GM10266 (cell line): ENCODE data around the gene SLIT1.

Source experiments
- DNase-seq: peaks from one replicate; pipeline ENCODE4 v3.0.0; 2012; ENCODE audit errors: extremely low spot score
- TF ChIP-seq, protein P1 (sequence below): IDR thresholded peaks from 2 replicates; pipeline ENCODE4 v1.5.1; 2012; ENCODE audit warnings: mild to moderate bottlenecking, low read depth; ENCODE audit not compliant: control insufficient read depth, insufficient read depth; ENCODE audit errors: missing control alignments

SLIT1 gene

GRCh38 chr10:97072851-97073665 is 112.7 kb downstream of the SLIT1 start:
- TF ChIP-seq, protein P1, sequence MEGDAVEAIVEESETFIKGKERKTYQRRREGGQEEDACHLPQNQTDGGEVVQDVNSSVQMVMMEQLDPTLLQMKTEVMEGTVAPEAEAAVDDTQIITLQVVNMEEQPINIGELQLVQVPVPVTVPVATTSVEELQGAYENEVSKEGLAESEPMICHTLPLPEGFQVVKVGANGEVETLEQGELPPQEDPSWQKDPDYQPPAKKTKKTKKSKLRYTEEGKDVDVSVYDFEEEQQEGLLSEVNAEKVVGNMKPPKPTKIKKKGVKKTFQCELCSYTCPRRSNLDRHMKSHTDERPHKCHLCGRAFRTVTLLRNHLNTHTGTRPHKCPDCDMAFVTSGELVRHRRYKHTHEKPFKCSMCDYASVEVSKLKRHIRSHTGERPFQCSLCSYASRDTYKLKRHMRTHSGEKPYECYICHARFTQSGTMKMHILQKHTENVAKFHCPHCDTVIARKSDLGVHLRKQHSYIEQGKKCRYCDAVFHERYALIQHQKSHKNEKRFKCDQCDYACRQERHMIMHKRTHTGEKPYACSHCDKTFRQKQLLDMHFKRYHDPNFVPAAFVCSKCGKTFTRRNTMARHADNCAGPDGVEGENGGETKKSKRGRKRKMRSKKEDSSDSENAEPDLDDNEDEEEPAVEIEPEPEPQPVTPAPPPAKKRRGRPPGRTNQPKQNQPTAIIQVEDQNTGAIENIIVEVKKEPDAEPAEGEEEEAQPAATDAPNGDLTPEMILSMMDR: peak; percentile 93
- peak; percentile 81 for DNase-seq

GRCh38 chr10:97071496-97071895 is 114.3 kb downstream of the SLIT1 start:
- TF ChIP-seq, protein P1: no peak
- no peak for DNase-seq

DNA sequence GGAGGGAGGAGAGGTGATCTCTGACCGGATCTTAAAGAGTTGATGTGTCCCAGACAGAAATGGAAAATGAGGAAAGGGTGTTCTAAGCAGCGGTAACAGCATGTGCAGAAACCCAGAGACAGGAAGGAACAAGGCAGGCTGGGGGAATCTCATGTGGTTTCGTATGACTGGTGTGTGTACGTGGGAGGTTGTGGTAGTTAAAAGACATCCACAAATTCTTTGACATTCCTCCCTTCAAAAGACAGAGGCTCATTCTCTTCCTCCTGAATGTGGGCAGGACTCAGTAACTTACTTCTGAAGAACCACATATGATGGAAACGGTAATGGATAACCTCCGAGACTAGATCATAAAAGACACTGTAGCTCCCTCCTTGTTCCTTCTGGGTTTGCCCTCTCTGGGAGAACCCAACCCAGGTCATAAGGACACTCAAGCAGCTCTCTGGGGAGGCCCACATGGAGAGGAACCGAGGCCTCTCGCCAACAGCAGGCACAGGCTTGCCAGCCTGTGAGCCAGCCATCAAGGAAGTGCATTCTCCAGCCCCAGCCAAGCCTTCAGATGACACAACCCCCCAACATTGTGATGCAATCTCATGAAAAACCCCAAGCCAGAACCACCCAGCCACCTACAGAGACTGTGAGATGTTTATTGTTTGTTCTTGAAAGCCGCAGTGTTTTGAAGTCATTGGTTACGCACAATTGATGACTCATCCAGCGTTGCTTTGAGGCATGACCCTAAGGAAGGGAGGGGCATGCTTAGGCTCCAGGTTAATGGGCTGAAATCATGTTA is 116.0 kb downstream of the SLIT1 start:
- TF ChIP-seq, protein P1: no peak
- no peak for DNase-seq

GRCh38 chr10:97069026-97069425 is 116.7 kb downstream of the SLIT1 start:
- DNase-seq: no peak
- TF ChIP-seq, protein P1: no peak

GRCh38 chr10:97067716-97068391 is 117.9 kb downstream of the SLIT1 start:
- TF ChIP-seq, protein P1: peak; percentile 8
- DNase-seq: no peak

DNA sequence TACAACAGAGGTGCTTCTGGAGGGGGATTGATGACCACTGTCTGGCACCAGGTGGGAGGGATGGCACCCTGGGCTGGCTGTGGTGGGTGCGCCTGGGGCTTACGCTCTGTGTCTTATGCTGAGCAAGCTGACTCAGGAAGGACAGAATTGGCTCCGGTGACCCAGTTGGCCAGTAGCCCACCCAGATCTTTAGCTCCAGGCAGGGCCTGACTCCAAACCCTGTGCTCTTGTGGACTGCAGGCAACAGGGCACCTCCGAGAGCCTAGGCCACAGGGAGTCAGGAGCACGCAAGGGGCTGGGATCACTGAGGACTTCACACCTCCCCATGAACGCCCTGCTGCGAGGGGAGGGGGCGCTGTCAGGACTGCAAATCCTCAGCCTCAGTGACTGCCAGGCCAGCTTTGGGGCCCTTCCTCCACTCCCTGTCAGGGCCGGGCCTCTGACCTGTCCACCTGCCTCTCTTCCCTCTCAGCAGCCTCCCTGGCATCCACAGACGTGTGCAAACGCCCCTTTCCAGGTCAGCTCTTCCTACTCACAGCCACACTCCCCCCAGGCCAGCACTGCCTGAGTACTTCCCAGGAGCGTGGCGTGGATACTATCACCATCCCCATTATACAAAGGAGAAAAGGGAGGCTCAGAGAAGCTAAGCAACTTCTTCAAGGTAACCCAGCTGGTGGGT is 118.7 kb downstream of the SLIT1 start:
- TF ChIP-seq, protein P1: no peak
- DNase-seq: no peak
